ENCODE data around the gene LLGL1.

GRCh38 chr17:18206962-18207361, 18.5 kb upstream of the LLGL1 start:
- TF ChIP-seq, protein P1, sequence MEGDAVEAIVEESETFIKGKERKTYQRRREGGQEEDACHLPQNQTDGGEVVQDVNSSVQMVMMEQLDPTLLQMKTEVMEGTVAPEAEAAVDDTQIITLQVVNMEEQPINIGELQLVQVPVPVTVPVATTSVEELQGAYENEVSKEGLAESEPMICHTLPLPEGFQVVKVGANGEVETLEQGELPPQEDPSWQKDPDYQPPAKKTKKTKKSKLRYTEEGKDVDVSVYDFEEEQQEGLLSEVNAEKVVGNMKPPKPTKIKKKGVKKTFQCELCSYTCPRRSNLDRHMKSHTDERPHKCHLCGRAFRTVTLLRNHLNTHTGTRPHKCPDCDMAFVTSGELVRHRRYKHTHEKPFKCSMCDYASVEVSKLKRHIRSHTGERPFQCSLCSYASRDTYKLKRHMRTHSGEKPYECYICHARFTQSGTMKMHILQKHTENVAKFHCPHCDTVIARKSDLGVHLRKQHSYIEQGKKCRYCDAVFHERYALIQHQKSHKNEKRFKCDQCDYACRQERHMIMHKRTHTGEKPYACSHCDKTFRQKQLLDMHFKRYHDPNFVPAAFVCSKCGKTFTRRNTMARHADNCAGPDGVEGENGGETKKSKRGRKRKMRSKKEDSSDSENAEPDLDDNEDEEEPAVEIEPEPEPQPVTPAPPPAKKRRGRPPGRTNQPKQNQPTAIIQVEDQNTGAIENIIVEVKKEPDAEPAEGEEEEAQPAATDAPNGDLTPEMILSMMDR (IDR thresholded peaks at IDR 0.05 in 2 of 3, conservative IDR thresholded peaks at IDR 0.05 in 1 of 3; ENCODE audit: control insufficient read depth in 2 of 3, extremely low read depth in 1 of 3, insufficient read depth in 1 of 3, low read depth in 3 of 3, low read length in 3 of 3): no peak
- TF ChIP-seq EP300 (IDR thresholded peaks at IDR 0.05; ENCODE audit: borderline replicate concordance in 1 of 2, control insufficient read depth in 1 of 2, low read depth in 2 of 2, low read length in 2 of 2) (no peak), EZH2 (IDR thresholded peaks at IDR 0.05; ENCODE audit: borderline replicate concordance, control insufficient read depth, low read depth, low read length) (no peak), TCF7 (IDR thresholded peaks at IDR 0.05; ENCODE audit: borderline replicate concordance) (no peak)
- TF ChIP-seq, protein P2, sequence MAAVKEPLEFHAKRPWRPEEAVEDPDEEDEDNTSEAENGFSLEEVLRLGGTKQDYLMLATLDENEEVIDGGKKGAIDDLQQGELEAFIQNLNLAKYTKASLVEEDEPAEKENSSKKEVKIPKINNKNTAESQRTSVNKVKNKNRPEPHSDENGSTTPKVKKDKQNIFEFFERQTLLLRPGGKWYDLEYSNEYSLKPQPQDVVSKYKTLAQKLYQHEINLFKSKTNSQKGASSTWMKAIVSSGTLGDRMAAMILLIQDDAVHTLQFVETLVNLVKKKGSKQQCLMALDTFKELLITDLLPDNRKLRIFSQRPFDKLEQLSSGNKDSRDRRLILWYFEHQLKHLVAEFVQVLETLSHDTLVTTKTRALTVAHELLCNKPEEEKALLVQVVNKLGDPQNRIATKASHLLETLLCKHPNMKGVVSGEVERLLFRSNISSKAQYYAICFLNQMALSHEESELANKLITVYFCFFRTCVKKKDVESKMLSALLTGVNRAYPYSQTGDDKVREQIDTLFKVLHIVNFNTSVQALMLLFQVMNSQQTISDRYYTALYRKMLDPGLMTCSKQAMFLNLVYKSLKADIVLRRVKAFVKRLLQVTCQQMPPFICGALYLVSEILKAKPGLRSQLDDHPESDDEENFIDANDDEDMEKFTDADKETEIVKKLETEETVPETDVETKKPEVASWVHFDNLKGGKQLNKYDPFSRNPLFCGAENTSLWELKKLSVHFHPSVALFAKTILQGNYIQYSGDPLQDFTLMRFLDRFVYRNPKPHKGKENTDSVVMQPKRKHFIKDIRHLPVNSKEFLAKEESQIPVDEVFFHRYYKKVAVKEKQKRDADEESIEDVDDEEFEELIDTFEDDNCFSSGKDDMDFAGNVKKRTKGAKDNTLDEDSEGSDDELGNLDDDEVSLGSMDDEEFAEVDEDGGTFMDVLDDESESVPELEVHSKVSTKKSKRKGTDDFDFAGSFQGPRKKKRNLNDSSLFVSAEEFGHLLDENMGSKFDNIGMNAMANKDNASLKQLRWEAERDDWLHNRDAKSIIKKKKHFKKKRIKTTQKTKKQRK (IDR thresholded peaks at IDR 0.05; ENCODE audit: low read depth, low read length): no peak

All from GM12878 (cell line).